ENCODE data around the gene ATXN1.

DNA sequence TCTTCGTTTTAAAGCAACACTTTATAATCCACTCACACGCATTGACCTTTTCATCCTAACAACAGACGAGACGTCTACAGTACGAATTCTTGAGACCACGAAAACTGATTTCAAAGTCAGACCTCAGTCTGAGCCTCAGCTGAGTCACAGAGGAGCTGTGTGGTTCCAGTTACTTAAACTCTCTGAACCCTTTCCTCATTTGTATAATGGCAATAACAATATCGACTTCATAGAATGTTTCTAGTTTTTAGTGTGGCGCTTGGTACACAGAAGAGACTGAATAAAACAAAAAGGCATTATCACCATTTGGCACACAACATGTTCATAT is 236.9 kb downstream of the ATXN1 start:
- TF ChIP-seq, protein P1, sequence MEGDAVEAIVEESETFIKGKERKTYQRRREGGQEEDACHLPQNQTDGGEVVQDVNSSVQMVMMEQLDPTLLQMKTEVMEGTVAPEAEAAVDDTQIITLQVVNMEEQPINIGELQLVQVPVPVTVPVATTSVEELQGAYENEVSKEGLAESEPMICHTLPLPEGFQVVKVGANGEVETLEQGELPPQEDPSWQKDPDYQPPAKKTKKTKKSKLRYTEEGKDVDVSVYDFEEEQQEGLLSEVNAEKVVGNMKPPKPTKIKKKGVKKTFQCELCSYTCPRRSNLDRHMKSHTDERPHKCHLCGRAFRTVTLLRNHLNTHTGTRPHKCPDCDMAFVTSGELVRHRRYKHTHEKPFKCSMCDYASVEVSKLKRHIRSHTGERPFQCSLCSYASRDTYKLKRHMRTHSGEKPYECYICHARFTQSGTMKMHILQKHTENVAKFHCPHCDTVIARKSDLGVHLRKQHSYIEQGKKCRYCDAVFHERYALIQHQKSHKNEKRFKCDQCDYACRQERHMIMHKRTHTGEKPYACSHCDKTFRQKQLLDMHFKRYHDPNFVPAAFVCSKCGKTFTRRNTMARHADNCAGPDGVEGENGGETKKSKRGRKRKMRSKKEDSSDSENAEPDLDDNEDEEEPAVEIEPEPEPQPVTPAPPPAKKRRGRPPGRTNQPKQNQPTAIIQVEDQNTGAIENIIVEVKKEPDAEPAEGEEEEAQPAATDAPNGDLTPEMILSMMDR (IDR thresholded peaks at IDR 0.05): no peak
- TF ChIP-seq, protein P2, sequence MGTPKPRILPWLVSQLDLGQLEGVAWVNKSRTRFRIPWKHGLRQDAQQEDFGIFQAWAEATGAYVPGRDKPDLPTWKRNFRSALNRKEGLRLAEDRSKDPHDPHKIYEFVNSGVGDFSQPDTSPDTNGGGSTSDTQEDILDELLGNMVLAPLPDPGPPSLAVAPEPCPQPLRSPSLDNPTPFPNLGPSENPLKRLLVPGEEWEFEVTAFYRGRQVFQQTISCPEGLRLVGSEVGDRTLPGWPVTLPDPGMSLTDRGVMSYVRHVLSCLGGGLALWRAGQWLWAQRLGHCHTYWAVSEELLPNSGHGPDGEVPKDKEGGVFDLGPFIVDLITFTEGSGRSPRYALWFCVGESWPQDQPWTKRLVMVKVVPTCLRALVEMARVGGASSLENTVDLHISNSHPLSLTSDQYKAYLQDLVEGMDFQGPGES (IDR thresholded peaks at IDR 0.05; ENCODE audit: low read depth, low read length): no peak
- TF ChIP-seq RFX5 (IDR thresholded peaks at IDR 0.05; ENCODE audit: low read length) (no peak), POLR2AphosphoS5 (IDR thresholded peaks at IDR 0.05; ENCODE audit: low read depth, low read length) (no peak), YY1 (IDR thresholded peaks at IDR 0.05; ENCODE audit: low read depth) (no peak), PBX3 (IDR thresholded peaks at IDR 0.05) (no peak), TEAD4 (IDR thresholded peaks at IDR 0.05; ENCODE audit: borderline replicate concordance, insufficient read depth) (no peak), TCF12 (IDR thresholded peaks at IDR 0.05) (no peak), MXI1 (IDR thresholded peaks at IDR 0.05; ENCODE audit: low read depth, low read length) (no peak), USF2 (IDR thresholded peaks at IDR 0.05; ENCODE audit: borderline replicate concordance, low read depth, low read length) (no peak), GATA2 (CRISPR knock-in tag; IDR thresholded peaks at IDR 0.05) (no peak), FOXM1 (IDR thresholded peaks at IDR 0.05; ENCODE audit: low read depth) (no peak)

Measured in SK-N-SH (cell line).